NK-92 treated with Interleukin-12 subunit alpha and Interleukin-12 subunit beta, amount 100 ng/mL, for 24 hours (cell line): ENCODE results near the gene KANSL3.

Experiments used
- DNase-seq: peaks from one replicate; lab custom pipeline; 2025; lab: John Stamatoyannopoulos, UW

Gene KANSL3

GRCh38 chr2:96604104-96604503 is 34.0 kb downstream of the KANSL3 start:
- no peak for DNase-seq

- DNase-seq: no peak
Observed at GRCh38 chr2:96602330-96602823, 35.7 kb downstream of the KANSL3 start.

- no peak for DNase-seq
Observed at GRCh38 chr2:96601382-96602292, 36.5 kb downstream of the KANSL3 start.

GRCh38 chr2:96599941-96600340 is 38.2 kb downstream of the KANSL3 start:
- no peak for DNase-seq

- DNase-seq: no peak
Observed at GRCh38 chr2:96596596-96596995, 41.5 kb downstream of the KANSL3 start.

GRCh38 chr2:96594691-96595152 is 43.4 kb downstream of the KANSL3 start:
- DNase-seq: no peak

- no peak for DNase-seq
Observed at GRCh38 chr2:96594282-96594681, 43.8 kb downstream of the KANSL3 start.

GRCh38 chr2:96591494-96591893 is 46.6 kb downstream of the KANSL3 start:
- DNase-seq: no peak

- no peak for DNase-seq
Observed at GRCh38 chr2:96591054-96591453, 47.1 kb downstream of the KANSL3 start.

GRCh38 chr2:96587843-96588242 is 50.3 kb downstream of the KANSL3 start:
- no peak for DNase-seq

GRCh38 chr2:96584017-96584416 is 54.1 kb downstream of the KANSL3 start:
- DNase-seq: no peak

- DNase-seq: no peak
Observed at GRCh38 chr2:96580771-96581170, 57.3 kb downstream of the KANSL3 start.

GRCh38 chr2:96579422-96579821 is 58.7 kb downstream of the KANSL3 start:
- DNase-seq: no peak

GRCh38 chr2:96578731-96579130 is 59.4 kb downstream of the KANSL3 start:
- no peak for DNase-seq

GRCh38 chr2:96577501-96577900 is 60.6 kb downstream of the KANSL3 start:
- no peak for DNase-seq

GRCh38 chr2:96575785-96576456 is 62.2 kb downstream of the KANSL3 start:
- no peak for DNase-seq

- DNase-seq: no peak
Observed at GRCh38 chr2:96574364-96574763, 63.7 kb downstream of the KANSL3 start.

- DNase-seq: no peak
Observed at GRCh38 chr2:96568094-96568493, 70.0 kb downstream of the KANSL3 start.

- no peak for DNase-seq
Observed at GRCh38 chr2:96565111-96565510, 73.0 kb downstream of the KANSL3 start.

- no peak for DNase-seq
Observed at GRCh38 chr2:96564563-96564962, 73.5 kb downstream of the KANSL3 start.

- no peak for DNase-seq
Observed at GRCh38 chr2:96564026-96564425, 74.1 kb downstream of the KANSL3 start.

- DNase-seq: no peak
Observed at GRCh38 chr2:96558485-96558884, 79.6 kb downstream of the KANSL3 start.

GRCh38 chr2:96558061-96558460 is 80.1 kb downstream of the KANSL3 start:
- no peak for DNase-seq
